Measurements from ENCODE around the gene GPR108.

GRCh38 chr19:6730153-6730804 is 7.1 kb downstream of the GPR108 start:
- TF ChIP-seq CTCF (IDR thresholded peaks at IDR 0.05; ENCODE audit: low read depth, low read length) (no peak), EZH2phosphoT487 (IDR thresholded peaks at IDR 0.05; ENCODE audit: low read depth) (no peak)

Measured in OCI-LY3 (cell line).